Left ventricle myocardium superior (tissue), 1 donor: ENCODE results near the gene CCL22. TPM values are rescaled to one million over a fixed set of nuclear protein-coding genes. Genes with fewer than 3 reads are reported as not detected.
A peak's percentile ranks its signal among the peaks of the same experiment; 100 is the strongest.
"Not testable (repeated sequence)": the region's sequence is repeated elsewhere in the genome, so short reads cannot be mapped to it uniquely, and the experiment has no call there.

ENCODE experiments used
- ATAC-seq: fragments of 200-7000 bp; cut with Tn5 transposase; one replicate; pipeline ENCODE4 v1.9.1; 2020; ENCODE audit warnings: mild to moderate bottlenecking, moderate library complexity
- DNase-seq: peaks from one replicate; pipeline ENCODE4 v3.0.0-alpha.2; 2020
- intact Hi-C: fragments of 100-400 bp; cut with micrococcal nuclease; formaldehyde crosslinking; loops from one replicate; pipeline ENCODE4 v1.11.0; 2022
- total RNA-seq: library from RNA; stranded (reverse); fragmentation: NEBNext Ultra II Directional; extraction: Animal tissue kit (Norgen Biotek cat#: 25700); gene quantifications from one replicate; pipeline ENCODE4 v1.2.1, GENCODE V29; 2021
- donor health status: DM: no; HTN: yes; CAD: no; lungs with severe emphysema.

The CCL22 gene
- total RNA-seq, 1 donor from 2014 or later: not detected

DNA sequence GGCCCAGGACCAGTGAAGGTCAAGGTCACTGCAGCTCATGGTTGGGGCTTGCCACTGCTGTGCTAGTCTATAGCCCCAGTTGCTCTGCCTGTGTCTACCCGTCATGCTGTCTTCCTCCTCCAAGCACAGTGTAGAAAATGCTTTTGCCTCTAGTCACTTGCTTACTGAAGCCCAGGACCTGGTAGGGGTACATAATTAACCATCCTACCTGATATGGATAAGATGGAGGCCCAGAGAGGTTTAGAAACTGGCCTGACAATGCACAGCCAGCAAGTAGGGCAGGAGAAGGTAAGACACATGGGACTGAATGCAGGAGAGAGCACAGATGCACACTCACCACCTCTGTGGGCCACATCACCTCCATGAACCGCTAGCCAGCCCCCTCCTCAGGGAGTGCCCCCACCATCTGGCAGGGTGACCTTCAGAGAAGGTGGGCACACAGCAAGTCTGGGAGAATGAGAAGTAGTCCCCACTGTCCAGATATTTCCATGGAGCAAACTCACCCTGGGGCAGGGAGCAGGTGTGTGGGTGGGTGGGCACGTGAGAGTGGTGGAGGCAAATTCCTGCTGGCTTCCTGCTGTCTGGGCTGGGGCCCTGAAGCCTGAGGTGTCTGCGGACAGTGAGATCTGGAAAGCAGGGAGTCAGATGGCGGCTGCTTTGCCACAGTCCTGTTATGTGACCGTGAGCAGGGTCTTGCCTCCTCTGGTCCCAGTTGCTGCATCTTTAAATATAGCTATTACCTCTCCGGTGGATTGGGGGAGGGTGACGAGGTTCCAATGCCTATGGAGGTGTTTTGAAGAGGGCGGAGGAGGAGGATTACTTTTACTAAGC lies 14.7 kb downstream of the CCL22 start:
- intact Hi-C loops: no loop called here
- ATAC-seq: no peak
- no peak for DNase-seq

DNA sequence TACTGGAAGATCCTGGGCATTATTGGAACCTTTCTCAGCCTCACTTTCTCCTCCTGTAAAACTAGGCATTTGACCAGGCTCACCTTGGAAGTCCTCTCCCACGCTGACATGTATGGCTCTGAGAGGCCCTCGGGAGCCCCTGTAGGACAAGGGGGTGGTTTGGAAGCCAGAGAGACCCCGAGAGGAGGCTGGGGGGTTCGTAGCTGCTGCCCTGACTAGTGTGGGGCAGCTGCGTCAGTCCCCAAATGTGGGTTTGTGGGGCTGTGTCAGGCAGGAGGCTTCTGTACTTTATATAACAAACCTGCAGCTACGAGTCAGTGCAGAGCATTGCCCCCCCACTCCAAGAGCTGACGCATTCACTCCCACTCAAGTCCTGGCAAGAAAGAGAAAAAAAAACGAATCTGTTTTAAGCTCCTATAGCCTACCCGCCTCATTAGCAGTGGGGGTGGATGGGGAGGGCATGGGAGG lies 15.5 kb downstream of the CCL22 start:
- ATAC-seq (no peak), DNase-seq (no peak)
- intact Hi-C loops: no loop called here

DNA sequence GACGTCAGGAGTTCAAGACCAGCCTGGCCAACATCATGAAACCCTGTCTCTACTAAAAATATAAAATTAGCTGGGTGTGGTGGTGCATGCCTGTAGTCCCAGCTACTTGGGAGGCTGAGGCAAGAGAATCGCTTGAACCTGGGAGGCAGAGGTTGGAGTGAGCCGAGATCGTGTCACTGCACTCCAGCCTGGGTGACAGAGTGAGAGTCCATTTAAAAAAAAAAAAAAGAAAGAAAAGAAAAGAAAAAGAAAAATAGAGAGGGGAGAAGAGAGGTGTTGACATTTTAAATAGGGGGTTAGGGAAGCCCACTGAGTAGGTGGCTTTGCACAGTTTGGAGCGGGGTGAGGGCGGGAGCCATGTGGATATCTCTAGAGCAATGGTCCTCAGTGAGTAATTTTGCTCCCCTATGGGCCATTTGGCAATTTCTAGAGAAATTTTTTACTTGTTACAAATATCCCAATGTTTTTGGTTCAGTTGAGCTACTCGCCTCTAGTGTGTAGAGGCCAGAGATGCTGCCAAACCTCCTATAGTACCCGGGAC lies 16.4 kb downstream of the CCL22 start:
- DNase-seq, ATAC-seq, intact Hi-C loops: not testable (repeated sequence)

DNA sequence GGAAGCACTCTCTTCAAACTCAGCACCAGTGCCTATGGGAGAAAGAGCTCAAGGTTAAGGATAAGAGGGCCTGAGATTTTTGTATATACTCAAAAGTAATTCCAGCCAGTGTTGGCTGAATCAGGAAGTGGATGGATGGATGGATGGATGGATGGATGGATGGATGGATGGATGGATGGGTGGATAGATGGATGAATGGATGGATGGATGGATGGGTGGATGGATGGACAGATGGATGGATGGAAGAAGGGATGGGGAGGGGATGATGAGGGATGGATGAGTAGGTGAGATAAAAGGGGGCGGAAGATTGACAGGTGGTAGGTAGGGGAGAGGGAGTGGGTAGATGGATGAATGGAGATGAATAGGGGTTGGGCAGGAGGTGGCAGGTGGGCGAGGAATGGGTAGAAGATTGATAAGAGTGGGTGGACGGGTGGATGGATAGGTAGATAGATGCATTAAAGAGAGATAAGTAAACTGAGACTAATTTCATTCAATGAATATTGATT lies 17.8 kb downstream of the CCL22 start:
- DNase-seq (no peak), ATAC-seq (no peak)
- intact Hi-C loops: no loop called here

DNA sequence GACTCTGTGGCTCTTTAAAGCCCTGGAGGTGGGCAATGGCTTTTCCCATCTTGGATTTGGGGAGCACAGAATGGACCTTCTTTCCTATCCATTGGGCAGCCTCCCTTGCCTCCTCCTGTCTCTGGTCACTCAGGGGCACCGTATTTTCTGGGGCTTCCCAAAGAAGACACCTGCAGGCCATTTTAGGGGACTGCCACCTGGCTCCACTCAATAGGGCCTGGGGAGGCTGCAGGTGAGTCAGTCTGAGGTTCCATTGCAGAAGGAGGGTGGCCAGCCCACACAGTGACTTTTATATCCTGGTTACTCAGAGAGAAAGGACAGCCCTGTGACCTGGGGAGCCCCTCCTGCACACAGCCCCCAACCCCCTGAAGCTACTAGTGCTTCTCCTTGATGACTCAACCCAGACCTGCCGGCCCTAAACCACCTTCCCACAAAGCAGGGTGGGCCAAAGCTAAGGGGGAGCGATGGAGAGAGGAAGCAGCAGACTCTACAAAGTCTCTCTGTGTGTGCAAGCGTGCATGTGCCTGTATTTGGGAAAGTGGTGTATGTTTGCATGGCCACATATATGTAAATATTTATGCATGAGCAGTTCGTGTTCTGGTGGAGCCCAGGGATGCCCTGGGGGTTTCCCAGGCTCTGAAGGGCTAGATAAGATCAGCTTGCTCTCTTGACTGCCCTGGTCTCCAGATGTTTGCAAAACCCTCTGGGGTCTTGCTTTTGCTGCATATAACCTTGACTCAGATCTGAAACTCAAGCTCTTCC lies 18.7 kb downstream of the CCL22 start:
- no peak for ATAC-seq
- DNase-seq: no peak
- intact Hi-C loops: no loop called here

DNA sequence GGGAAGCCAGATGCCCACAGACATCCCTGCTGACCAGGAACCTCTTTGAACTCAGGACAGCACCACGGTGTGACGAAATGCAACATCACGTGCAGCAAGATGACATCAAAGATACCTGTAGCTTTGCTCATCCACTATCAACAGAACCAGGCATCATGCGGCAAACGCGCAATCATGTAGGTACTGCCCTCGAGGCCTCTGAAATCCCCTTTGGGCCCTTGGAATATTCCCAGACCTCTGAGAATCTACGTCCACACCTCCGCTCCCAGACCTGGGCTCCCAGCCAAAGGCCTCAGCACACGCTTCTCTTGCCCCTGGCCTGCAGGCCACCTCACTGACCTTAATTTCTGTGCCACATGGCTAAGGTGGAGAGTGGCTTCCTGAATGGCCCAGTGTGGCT lies 21.0 kb downstream of the CCL22 start:
- ATAC-seq (no peak), DNase-seq (peak; percentile 41)
- intact Hi-C loops: no loop called here

DNA sequence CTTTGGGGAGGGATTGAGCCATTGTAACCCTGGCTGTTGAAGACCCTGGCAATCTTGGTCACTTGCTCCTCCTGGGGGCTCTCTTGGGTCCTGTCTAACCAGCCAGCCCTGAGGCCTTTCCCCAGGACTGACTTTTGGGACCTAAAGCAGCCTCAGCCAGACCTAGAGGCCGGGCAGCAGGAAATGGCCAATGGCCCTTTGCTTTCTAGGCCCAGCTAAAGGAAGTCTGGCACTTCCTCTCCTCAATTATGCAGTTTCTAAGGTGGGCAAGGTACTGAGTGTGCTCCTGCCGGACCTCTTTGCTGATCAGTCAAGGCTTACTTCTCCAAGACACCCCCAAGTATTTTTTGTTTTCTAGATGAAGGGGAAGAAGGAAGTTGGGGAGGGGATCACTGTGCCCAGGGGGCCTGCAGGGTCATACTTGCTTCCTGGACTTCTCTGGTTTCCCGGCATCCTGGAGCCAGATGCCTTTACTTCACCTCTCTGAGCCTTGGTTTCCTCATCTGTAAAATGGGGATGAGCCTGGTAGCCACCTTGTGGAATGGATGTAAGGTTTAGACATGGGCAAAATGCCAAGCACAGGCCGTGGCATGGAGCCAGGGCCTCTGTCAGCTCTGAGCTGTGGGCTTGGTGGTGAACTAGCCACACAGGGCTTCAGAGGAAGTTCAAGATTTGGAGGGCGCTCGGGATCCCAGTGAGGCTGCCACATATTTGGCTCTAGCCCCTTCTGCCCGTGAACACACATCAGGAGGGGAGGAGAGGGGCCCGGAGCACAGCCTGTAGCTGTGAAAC lies 22.3 kb downstream of the CCL22 start:
- DNase-seq (peak; percentile 57), ATAC-seq (peak; percentile 12)
- intact Hi-C loops: no loop called here

DNA sequence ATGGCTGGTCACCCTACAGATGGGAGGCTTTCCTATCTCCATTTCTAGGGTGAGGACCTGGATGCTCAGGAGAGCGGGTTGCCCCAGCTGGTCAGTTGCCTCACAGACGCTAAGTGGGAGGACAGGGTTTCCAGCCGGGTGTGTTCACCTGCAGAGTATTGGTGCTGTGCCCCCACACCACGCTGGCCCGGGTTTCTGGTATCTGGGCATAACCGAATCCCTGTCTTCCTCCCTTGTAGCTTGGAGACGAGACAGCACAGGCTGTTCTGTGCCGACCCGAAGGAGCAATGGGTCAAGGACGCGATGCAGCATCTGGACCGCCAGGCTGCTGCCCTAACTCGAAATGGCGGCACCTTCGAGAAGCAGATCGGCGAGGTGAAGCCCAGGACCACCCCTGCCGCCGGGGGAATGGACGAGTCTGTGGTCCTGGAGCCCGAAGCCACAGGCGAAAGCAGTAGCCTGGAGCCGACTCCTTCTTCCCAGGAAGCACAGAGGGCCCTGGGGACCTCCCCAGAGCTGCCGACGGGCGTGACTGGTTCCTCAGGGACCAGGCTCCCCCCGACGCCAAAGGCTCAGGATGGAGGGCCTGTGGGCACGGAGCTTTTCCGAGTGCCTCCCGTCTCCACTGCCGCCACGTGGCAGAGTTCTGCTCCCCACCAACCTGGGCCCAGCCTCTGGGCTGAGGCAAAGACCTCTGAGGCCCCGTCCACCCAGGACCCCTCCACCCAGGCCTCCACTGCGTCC lies 23.4 kb downstream of the CCL22 start:
- ATAC-seq: no peak
- intact Hi-C loops: no loop called here
- no peak for DNase-seq

DNA sequence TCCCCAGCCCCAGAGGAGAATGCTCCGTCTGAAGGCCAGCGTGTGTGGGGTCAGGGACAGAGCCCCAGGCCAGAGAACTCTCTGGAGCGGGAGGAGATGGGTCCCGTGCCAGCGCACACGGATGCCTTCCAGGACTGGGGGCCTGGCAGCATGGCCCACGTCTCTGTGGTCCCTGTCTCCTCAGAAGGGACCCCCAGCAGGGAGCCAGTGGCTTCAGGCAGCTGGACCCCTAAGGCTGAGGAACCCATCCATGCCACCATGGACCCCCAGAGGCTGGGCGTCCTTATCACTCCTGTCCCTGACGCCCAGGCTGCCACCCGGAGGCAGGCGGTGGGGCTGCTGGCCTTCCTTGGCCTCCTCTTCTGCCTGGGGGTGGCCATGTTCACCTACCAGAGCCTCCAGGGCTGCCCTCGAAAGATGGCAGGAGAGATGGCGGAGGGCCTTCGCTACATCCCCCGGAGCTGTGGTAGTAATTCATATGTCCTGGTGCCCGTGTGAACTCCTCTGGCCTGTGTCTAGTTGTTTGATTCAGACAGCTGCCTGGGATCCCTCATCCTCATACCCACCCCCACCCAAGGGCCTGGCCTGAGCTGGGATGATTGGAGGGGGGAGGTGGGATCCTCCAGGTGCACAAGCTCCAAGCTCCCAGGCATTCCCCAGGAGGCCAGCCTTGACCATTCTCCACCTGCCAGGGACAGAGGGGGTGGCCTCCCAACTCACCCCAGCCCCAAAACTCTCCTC lies 24.1 kb downstream of the CCL22 start:
- intact Hi-C loops: no loop called here
- no peak for DNase-seq
- no peak for ATAC-seq

DNA sequence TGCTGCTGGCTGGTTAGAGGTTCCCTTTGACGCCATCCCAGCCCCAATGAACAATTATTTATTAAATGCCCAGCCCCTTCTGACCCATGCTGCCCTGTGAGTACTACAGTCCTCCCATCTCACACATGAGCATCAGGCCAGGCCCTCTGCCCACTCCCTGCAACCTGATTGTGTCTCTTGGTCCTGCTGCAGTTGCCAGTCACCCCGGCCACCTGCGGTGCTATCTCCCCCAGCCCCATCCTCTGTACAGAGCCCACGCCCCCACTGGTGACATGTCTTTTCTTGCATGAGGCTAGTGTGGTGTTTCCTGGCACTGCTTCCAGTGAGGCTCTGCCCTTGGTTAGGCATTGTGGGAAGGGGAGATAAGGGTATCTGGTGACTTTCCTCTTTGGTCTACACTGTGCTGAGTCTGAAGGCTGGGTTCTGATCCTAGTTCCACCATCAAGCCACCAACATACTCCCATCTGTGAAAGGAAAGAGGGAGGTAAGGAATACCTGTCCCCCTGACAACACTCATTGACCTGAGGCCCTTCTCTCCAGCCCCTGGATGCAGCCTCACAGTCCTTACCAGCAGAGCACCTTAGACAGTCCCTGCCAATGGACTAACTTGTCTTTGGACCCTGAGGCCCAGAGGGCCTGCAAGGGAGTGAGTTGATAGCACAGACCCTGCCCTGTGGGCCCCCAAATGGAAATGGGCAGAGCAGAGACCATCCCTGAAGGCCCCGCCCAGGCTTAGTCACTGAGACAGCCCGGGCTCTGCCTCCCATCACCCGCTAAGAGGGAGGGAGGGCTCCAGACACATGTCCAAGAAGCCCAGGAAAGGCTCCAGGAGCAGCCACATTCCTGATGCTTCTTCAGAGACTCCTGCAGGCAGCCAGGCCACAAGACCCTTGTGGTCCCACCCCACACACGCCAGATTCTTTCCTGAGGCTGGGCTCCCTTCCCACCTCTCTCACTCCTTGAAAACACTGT lies 25.0 kb downstream of the CCL22 start:
- ATAC-seq: peak; percentile 15

DNA sequence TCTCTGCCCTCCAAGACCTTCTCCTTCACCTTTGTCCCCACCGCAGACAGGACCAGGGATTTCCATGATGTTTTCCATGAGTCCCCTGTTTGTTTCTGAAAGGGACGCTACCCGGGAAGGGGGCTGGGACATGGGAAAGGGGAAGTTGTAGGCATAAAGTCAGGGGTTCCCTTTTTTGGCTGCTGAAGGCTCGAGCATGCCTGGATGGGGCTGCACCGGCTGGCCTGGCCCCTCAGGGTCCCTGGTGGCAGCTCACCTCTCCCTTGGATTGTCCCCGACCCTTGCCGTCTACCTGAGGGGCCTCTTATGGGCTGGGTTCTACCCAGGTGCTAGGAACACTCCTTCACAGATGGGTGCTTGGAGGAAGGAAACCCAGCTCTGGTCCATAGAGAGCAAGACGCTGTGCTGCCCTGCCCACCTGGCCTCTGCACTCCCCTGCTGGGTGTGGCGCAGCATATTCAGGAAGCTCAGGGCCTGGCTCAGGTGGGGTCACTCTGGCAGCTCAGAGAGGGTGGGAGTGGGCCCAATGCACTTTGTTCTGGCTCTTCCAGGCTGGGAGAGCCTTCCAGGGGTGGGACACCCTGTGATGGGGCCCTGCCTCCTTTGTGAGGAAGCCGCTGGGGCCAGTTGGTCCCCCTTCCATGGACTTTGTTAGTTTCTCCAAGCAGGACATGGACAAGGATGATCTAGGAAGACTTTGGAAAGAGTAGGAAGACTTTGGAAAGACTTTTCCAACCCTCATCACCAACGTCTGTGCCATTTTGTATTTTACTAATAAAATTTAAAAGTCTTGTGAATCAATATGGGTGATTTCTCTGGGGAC lies 25.9 kb downstream of the CCL22 start:
- ATAC-seq (peak; percentile 42), DNase-seq (peak; percentile 41)
- intact Hi-C loops: no loop called here

More for the DNA sequence above, 25.0 kb downstream of the CCL22 start:
- DNase-seq: no peak
- intact Hi-C loops: no loop called here

DNA sequence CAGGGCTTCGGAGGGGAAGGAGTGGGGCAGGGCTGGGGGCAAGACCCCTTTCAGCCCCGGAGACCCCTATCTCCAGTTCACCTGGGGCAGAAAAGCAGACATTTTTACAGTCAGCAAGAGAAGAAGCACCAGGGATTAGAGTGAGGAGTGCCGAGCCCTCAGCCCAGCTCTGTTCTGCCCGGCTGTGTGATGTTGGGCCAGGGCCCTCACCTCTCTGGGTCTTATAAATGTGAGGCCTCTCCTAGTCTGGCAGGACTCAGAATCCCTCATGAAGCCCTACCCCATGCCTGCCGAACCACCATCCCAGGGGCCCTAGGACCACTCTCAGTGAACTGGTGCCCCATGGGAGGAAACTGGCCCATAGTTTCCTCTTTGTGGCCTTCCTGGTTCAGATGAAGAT lies 26.5 kb downstream of the CCL22 start:
- DNase-seq (no peak), ATAC-seq (no peak)
- intact Hi-C loops: no loop called here

DNA sequence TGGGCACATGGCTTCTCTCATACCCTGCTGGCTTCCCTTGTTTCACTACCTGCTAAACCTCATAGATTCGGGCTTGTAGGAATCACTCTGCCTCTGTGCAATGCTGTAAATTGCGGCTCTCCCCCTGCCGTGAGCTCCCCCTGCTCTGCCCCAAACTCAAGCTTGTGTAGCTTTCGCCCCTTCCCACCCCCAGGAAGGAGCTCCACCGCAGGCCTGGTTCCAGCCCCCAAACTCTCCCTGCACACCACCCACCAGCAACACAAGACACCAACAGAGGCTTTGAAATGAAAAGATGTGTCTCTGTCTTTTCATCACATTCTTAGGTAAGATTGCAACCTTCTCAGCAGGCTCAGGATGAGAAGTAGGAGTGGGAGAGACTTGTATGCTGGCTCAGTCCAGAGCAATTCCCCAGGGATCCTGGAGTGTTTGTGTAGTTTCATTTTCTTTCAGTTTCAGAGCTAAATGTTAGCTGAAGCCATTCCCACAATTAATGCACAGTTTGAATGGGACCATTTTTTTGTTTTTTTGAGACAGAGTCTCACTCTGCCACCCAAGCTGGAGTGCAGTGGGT lies 27.9 kb downstream of the CCL22 start:
- ATAC-seq (peak; percentile 30), DNase-seq (no peak)
- intact Hi-C loops: no loop called here

DNA sequence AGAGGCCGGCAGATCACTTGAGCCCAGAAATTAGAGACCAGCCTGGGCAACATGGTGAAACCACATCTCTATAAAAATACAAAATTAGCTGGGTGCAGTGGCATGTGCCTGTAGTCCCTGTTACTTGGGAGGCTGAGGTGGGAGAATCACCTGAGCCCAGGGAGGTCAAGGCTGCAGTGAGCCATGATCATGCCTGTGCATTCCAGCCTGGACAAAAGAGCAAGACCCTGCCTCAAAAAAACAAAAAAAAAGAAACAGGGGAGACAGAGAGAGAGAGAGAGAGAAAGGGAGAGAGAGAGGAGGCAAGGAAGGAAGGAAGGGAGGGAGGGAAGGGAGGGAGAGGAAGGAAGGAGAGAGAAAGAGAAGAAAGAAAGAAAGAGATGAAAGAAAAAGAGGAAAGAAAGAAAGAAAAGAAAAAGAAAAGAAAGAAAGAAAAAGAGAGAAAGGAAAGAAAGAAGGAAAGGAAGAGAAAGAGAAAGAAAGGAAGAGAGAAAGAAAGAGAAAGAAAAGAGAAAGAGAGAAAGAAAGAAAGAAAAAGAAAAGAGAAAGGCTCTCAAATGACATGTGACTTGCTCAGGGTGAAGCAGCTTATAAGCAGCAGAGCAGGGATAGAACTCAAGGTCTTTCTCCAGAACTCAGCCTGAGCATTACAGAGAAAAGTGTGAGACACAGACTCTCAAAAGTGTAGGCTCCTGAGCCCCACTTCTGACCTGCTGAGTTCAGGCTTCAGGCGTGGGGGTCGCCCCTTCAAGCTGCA lies 29.2 kb downstream of the CCL22 start:
- DNase-seq: no peak
- intact Hi-C loops: no loop called here
- no peak for ATAC-seq
